ENCODE data around the gene DENND4A.

The DENND4A gene

DNA sequence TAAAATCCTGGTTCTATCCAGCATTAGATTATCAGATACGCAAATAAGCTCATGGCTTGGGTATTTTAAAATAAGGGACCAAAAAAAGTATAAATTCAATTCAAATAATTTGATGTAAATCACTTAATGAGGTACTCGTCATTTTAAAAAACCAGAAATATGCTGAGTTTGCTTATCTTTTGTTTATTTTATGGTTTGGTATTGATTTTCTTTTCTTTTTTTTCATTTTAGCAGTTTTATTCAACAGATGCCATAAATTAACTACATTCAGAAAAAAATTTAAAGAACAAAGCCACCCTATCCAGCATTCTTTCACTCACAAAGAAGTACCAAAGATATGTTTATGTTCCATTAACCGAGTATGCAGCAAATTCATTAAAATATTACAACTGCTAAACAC, 22.6 kb downstream of the DENND4A start:
- ATAC-seq (ENCODE audit: insufficient read depth, low read depth) (no peak), DNase-seq (no peak)
- TF ChIP-seq EZH2 (IDR thresholded peaks at IDR 0.05; ENCODE audit: borderline replicate concordance, low read depth, low read length, severe bottlenecking) (no peak), CTCF (IDR thresholded peaks at IDR 0.05; ENCODE audit: borderline replicate concordance, extremely low read depth, low read length, poor library complexity, severe bottlenecking) (no peak)
- Histone ChIP-seq H3K27ac (ENCODE audit: low read length) (no peak overlapping the region), H3K9ac (ENCODE audit: low read depth, low read length) (no peak overlapping the region), H3K4me2 (ENCODE audit: insufficient read depth, low read length) (no peak overlapping the region), H3K9me3 (ENCODE audit: insufficient read depth, low read length, severe bottlenecking) (no peaks in the 10 kb centered on the region), H4K20me1 (ENCODE audit: insufficient read depth, low read length) (no peaks in the 10 kb centered on the region), H3K4me3 (ENCODE audit: low read depth in 1 of 2, low read length in 2 of 2) (no peak overlapping the region), H3K79me2 (ENCODE audit: insufficient read depth, low read length) (no peaks in the 10 kb centered on the region), H3K4me1 (ENCODE audit: insufficient read depth, low read length) (no peaks in the 10 kb centered on the region), H3K27me3 (ENCODE audit: insufficient read depth, low read length, poor library complexity) (no peaks in the 10 kb centered on the region), H3K36me3 (ENCODE audit: insufficient read depth, low read length) (no peaks in the 10 kb centered on the region), H2AFZ (ENCODE audit: low read depth, low read length) (no peak overlapping the region)

DNA sequence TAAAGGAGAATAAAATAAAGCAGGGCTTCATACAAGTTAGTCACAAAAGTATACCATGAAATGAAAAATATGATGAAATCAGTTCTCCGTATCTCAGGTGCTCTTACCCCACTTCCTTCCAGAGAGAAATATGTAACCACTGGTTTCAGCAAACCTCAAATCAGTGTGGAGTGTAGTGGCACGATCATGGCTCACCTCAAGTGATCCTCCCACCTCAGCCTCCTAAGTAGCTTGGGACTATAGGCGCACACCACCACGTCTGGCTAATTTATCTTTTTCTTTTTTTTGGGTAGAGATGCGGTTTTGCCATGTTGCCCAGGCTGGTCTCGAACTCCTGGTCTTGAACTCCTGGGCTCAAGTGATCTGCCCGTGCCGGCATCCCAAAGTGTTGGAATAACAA, 24.2 kb downstream of the DENND4A start:
- Histone ChIP-seq H3K27me3 (ENCODE audit: insufficient read depth, low read length, poor library complexity) (no peaks in the 10 kb centered on the region), H3K9me3 (ENCODE audit: insufficient read depth, low read length, severe bottlenecking) (no peaks in the 10 kb centered on the region), H2AFZ (ENCODE audit: low read depth, low read length) (no peak overlapping the region), H3K4me1 (ENCODE audit: insufficient read depth, low read length) (no peaks in the 10 kb centered on the region), H3K79me2 (ENCODE audit: insufficient read depth, low read length) (peaks cover 5% of the 10 kb centered on the region; the same call in 1 of the 2 replicates), H3K4me3 (ENCODE audit: low read depth in 1 of 2, low read length in 2 of 2) (no peak overlapping the region), H3K36me3 (ENCODE audit: insufficient read depth, low read length) (no peaks in the 10 kb centered on the region), H3K9ac (ENCODE audit: low read depth, low read length) (no peak overlapping the region), H4K20me1 (ENCODE audit: insufficient read depth, low read length) (no peaks in the 10 kb centered on the region), H3K4me2 (ENCODE audit: insufficient read depth, low read length) (no peak overlapping the region), H3K27ac (ENCODE audit: low read length) (no peak overlapping the region)
- TF ChIP-seq EZH2 (IDR thresholded peaks at IDR 0.05; ENCODE audit: borderline replicate concordance, low read depth, low read length, severe bottlenecking) (no peak), CTCF (IDR thresholded peaks at IDR 0.05; ENCODE audit: borderline replicate concordance, extremely low read depth, low read length, poor library complexity, severe bottlenecking) (no peak)
- ATAC-seq (ENCODE audit: insufficient read depth, low read depth): no peak
- no peak for DNase-seq

- H3K36me3 ChIP-seq (ENCODE audit: insufficient read depth, low read length): no peaks in the 10 kb centered on the region
- no peak for DNase-seq
- no peak overlapping the region for H2AFZ ChIP-seq (ENCODE audit: low read depth, low read length)
- H3K79me2 ChIP-seq (ENCODE audit: insufficient read depth, low read length): peaks cover 9% of the 10 kb centered on the region; the same call in 1 of the 2 replicates
- no peak for TF ChIP-seq EZH2 (IDR thresholded peaks at IDR 0.05; ENCODE audit: borderline replicate concordance, low read depth, low read length, severe bottlenecking)
- TF ChIP-seq CTCF (IDR thresholded peaks at IDR 0.05; ENCODE audit: borderline replicate concordance, extremely low read depth, low read length, poor library complexity, severe bottlenecking): no peak
- no peaks in the 10 kb centered on the region for H4K20me1 ChIP-seq (ENCODE audit: insufficient read depth, low read length)
- H3K4me2 ChIP-seq (ENCODE audit: insufficient read depth, low read length): no peak overlapping the region
- no peaks in the 10 kb centered on the region for H3K4me1 ChIP-seq (ENCODE audit: insufficient read depth, low read length)
- H3K27me3 ChIP-seq (ENCODE audit: insufficient read depth, low read length, poor library complexity): no peaks in the 10 kb centered on the region
- no peak overlapping the region for H3K9ac ChIP-seq (ENCODE audit: low read depth, low read length)
- no peaks in the 10 kb centered on the region for H3K9me3 ChIP-seq (ENCODE audit: insufficient read depth, low read length, severe bottlenecking)
- no peak for ATAC-seq (ENCODE audit: insufficient read depth, low read depth)
- no peak overlapping the region for H3K27ac ChIP-seq (ENCODE audit: low read length)
- no peak overlapping the region for H3K4me3 ChIP-seq (ENCODE audit: low read depth in 1 of 2, low read length in 2 of 2)
Observed at GRCh38 chr15:65767264-65767595, 24.9 kb downstream of the DENND4A start.
